HepG2 (cell line): ENCODE results near the gene NDRG3.

Experiments used
- ATF5 ChIP-seq: sonication (generic); formaldehyde crosslinking; IDR thresholded peaks from 2 replicates; pipeline ENCODE4 v1.4.0; 2020; ENCODE audit warnings: mild to moderate bottlenecking, low read depth, missing genetic modification reagents
- CTCF ChIP-seq: sonication (generic); formaldehyde crosslinking; IDR thresholded peaks from 2 replicates; pipeline ENCODE4 v1.5.0; 2020; ENCODE audit warnings: mild to moderate bottlenecking, missing genetic modification reagents, moderate library complexity
- HNF4G ChIP-seq, 2 experiments: sonication (generic) in 1 of 2; formaldehyde crosslinking in 1 of 2; IDR thresholded peaks; 2 replicates each; pipeline versions ENCODE4 v1.4.0 to v1.6.1; 2011 to 2020; ENCODE audit warnings: borderline replicate concordance in 2 of 2, low read depth in 2 of 2, mild to moderate bottlenecking in 2 of 2, low read length in 1 of 2, missing genetic modification reagents in 1 of 2, moderate library complexity in 1 of 2
- POLR2A ChIP-seq, 2 experiments: IDR thresholded peaks; 2 replicates each; pipeline ENCODE4 v1.6.1; 2011; ENCODE audit warnings: low read depth in 2 of 2, low read length in 2 of 2, mild to moderate bottlenecking in 1 of 2, moderate library complexity in 1 of 2; ENCODE audit not compliant: insufficient read depth in 1 of 2
- RAD51 ChIP-seq: fragments of 450-650 bp; IDR thresholded peaks from 2 replicates; pipeline ENCODE4 v1.6.1; 2016; ENCODE audit warnings: borderline replicate concordance
- YEATS4 ChIP-seq: sonication (generic); formaldehyde crosslinking; IDR thresholded peaks from 2 replicates; pipeline ENCODE4 v1.4.0; 2020; ENCODE audit warnings: missing genetic modification reagents, borderline replicate concordance
- TF ChIP-seq, protein P1 (sequence below): sonication (generic); formaldehyde crosslinking; IDR thresholded peaks from 2 replicates; pipeline ENCODE4 v1.4.0; 2020; ENCODE audit warnings: missing genetic modification reagents, borderline replicate concordance

DNA sequence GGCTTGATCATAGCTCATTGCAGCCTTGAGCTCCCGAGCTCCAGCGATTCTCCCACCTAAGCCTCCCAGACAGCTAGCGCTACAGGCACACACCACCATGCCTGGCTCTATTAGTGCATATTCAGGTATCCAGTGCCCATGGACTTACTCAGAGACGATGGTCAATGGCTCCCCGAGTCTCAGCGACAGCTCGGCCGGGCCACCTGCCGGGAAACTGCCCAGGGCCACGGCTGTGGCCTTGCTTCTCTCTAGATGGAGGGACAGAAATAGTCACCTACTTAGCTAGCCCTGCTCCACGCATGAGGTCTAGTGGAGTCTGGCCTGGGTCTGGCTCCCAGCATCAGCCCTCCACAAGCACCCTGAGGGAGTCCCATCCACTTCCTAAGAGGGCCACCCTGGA lies 111.5 kb downstream of the NDRG3 start:
- TF ChIP-seq, protein P1, sequence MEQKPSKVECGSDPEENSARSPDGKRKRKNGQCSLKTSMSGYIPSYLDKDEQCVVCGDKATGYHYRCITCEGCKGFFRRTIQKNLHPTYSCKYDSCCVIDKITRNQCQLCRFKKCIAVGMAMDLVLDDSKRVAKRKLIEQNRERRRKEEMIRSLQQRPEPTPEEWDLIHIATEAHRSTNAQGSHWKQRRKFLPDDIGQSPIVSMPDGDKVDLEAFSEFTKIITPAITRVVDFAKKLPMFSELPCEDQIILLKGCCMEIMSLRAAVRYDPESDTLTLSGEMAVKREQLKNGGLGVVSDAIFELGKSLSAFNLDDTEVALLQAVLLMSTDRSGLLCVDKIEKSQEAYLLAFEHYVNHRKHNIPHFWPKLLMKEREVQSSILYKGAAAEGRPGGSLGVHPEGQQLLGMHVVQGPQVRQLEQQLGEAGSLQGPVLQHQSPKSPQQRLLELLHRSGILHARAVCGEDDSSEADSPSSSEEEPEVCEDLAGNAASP (CRISPR knock-in tag), result no peak
- TF ChIP-seq HNF4G (IDR thresholded peaks at IDR 0.05; ENCODE audit: borderline replicate concordance, low read depth, low read length) (no peak), HNF4G (CRISPR knock-in tag; IDR thresholded peaks at IDR 0.05; ENCODE audit: borderline replicate concordance, low read depth) (no peak), RAD51 (no peak), CTCF (CRISPR knock-in tag) (no peak), YEATS4 (no peak), POLR2A (IDR thresholded peaks at IDR 0.05; ENCODE audit: insufficient read depth in 1 of 2, low read depth in 2 of 2, low read length in 2 of 2) (no peak), ATF5 (CRISPR knock-in tag) (no peak)
